Panc1 (cell line): Measurements from ENCODE around the gene MOGAT3. TPM values are rescaled to one million over a fixed set of nuclear protein-coding genes. Genes with fewer than 3 reads are reported as not detected.

Source experiments
- ATAC-seq: fragments of 200-7000 bp; cut with Tn5 transposase; 2 replicates; pipeline ENCODE4 v1.9.1; 2020; ENCODE audit warnings: mild to moderate bottlenecking, moderate library complexity
- Bru-seq: library from RNA; stranded (reverse); fragments of 400-500 nt; gene quantifications from one replicate; lab custom pipeline; 2021; lab: Mats Ljungman, UMichigan
- BruChase-seq, 2 experiments: library from RNA; stranded (reverse); fragments of 400-500 nt; gene quantifications; one replicate each; lab custom pipeline; 2021; lab: Mats Ljungman, UMichigan
- BruUV-seq: library from RNA; stranded (reverse); fragments of 400-500 nt; replicated peaks from 2 replicates; lab custom pipeline; 2021; lab: Mats Ljungman, UMichigan
- CTCF ChIA-PET: fragments of 300-600 bp; sonication (Branson Sonifier 250); formaldehyde crosslinking; loops from one replicate; lab custom pipeline; 2022; ENCODE audit warnings: antibody characterized with exemption; lab: Charles Lee
- POLR2A ChIA-PET: fragments of 300-600 bp; sonication (Branson Sonifier 250); formaldehyde crosslinking; loops from one replicate; lab custom pipeline; 2022; ENCODE audit warnings: antibody characterized with exemption; lab: Charles Lee
- DNase-seq: peaks from one replicate; pipeline ENCODE4 v3.0.0-alpha.2; 2010; ENCODE audit warnings: low read depth, low spot score
- H3K27ac ChIP-seq: 2 replicates; pipeline ENCODE4 v1.5.1; 2011; ENCODE audit warnings: mild to moderate bottlenecking, low read length, inconsistent platforms
- H3K27me3 ChIP-seq: fragments of 200-500 bp; sonication (Bioruptor generic); 2 replicates; pipeline ENCODE4 v1.6.0; 2014; ENCODE audit warnings: low read length, inconsistent platforms; ENCODE audit not compliant: control insufficient read depth, insufficient read depth
- H3K36me3 ChIP-seq: fragments of 200-500 bp; sonication (Bioruptor generic); 2 replicates; pipeline ENCODE4 v1.5.1; 2014; ENCODE audit warnings: inconsistent platforms, mild to moderate bottlenecking, low read length, moderate library complexity; ENCODE audit not compliant: control insufficient read depth, insufficient read depth
- H3K4me1 ChIP-seq: 2 replicates; pipeline ENCODE4 v1.5.1; 2011; ENCODE audit warnings: inconsistent platforms, mild to moderate bottlenecking, low read length, moderate library complexity; ENCODE audit not compliant: control insufficient read depth, insufficient read depth
- H3K4me3 ChIP-seq, 2 experiments: 2 replicates each; pipeline ENCODE4 v1.5.1; 2011 to 2012; ENCODE audit warnings: low read depth in 2 of 2, low read length in 2 of 2, mild to moderate bottlenecking in 2 of 2, inconsistent platforms in 1 of 2, moderate library complexity in 1 of 2
- H3K9me3 ChIP-seq: fragments of 200-500 bp; sonication (Bioruptor generic); 2 replicates; pipeline ENCODE4 v1.5.1; 2014; ENCODE audit warnings: low read depth, mild to moderate bottlenecking, inconsistent platforms, low read length, moderate library complexity; ENCODE audit not compliant: control insufficient read depth, insufficient read depth
- POLR2AphosphoS5 ChIP-seq: IDR thresholded peaks from 2 replicates; pipeline ENCODE4 v1.6.1; 2012; ENCODE audit warnings: mild to moderate bottlenecking, low read depth, low read length, moderate library complexity
- REST ChIP-seq, 2 experiments: IDR thresholded peaks; 2 replicates each; pipeline ENCODE4 v1.6.1; 2011 to 2012; ENCODE audit warnings: low read depth in 2 of 2, control low read depth in 1 of 2, low read length in 1 of 2, mild to moderate bottlenecking in 1 of 2, moderate library complexity in 1 of 2; ENCODE audit not compliant: insufficient read depth in 1 of 2
- SIN3A ChIP-seq: IDR thresholded peaks from 2 replicates; pipeline ENCODE4 v1.6.1; 2012; ENCODE audit warnings: low read depth, mild to moderate bottlenecking, low read length, moderate library complexity, borderline replicate concordance; ENCODE audit not compliant: insufficient read depth
- TCF7L2 ChIP-seq: IDR thresholded peaks from 2 replicates; pipeline ENCODE4 v1.6.1; 2011; ENCODE audit warnings: mild to moderate bottlenecking, low read depth, low read length, inconsistent platforms
- in situ Hi-C: cut with HindIII; loops from 2 replicates; pipeline ENCODE4 v1.10.0; 2016; ENCODE audit warnings: low sequenced_read_pairs, low pct_unique_long_range_greater_than_20kb
- intact Hi-C: fragments of 100-400 bp; cut with micrococcal nuclease; formaldehyde crosslinking; loops from one replicate; pipeline ENCODE4 v1.10.0; 2022; ENCODE audit not compliant: unreplicated experiment
- long read RNA-seq: library from polyadenylated mRNA; unstranded; transcript quantifications from one replicate; pipeline ENCODE4 v2.0.0, GENCODE V29; 2021; ENCODE audit not compliant: unreplicated experiment
- polyA plus RNA-seq: library from polyadenylated mRNA; unstranded; fragments of >200 nt; gene quantifications from one replicate; pipeline ENCODE4 v1.2.1, GENCODE V29; 2012; ENCODE audit warnings: missing spikeins; ENCODE audit not compliant: insufficient read length
- total RNA-seq: library from RNA; stranded (reverse); gene quantifications from one replicate; pipeline ENCODE4 v1.2.1, GENCODE V29; 2021; ENCODE audit not compliant: unreplicated experiment
- TF ChIP-seq, protein P1 (sequence below): fragments of 450-650 bp; IDR thresholded peaks from 2 replicates; pipeline ENCODE4 v1.5.1; 2017; ENCODE audit warnings: mild to moderate bottlenecking

MOGAT3 gene
- total RNA-seq (0.23 TPM), Bru-seq, nascent RNA (not detected), BruChase-seq, experiment 1, labeled RNA remaining after a 2-hour chase (percentile 18 among the genes with signal in this experiment), BruChase-seq, experiment 2, labeled RNA remaining after a 6-hour chase (not detected)
- 0.11 TPM for polyA plus RNA-seq
- long read RNA-seq = 0 reads

DNA sequence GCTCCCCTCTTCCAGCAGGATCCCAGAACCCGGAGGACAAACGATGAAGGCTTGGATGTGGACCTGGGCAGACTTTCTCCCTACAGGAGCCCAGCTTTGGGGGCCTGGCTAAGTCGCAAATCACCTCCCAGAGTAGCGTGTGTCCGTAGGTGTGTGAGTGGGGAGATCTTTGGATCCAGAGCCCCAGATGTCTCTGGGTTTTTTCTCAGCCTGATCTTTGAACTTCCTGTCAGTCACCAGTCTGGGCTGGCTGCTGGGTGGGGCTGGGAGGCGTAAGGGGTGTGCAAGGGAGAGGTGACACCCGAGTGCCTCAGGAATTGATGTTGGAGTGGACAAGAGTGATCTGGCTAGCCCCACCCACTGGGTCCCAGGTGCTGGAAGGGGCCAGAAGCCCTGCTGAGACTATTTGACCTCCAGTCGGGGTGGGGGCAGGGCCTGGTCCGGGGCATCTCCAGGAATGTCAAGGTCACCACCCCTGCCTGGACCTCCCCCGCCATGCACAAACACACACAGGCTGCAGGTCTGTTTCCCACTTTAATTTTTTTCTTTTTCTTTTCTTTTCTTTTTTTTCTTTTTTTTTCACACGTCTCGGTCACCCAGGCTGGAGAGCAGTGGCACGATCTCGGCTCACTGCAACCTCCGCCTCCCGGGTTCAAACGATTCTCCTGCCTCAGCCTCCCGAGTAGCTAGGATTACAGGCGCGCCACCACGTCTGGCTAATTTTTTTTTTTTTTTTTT lies at the start of gene MOGAT3:
Gene MOGAT3, minus strand, starts transcription at position 175 of the 738 bp plus-strand sequence. CDS start 182 bp downstream, outside the sequence.
- Histone ChIP-seq H3K4me3 (no peak within 1 kb of the TSS), H3K27me3 (no peaks in the 10 kb centered on the region), H3K9me3 (no peaks in the 10 kb centered on the region), H3K4me1 (peaks cover 5% of the 10 kb centered on the region; the same call in 1 of the 2 replicates), H3K36me3 (no peaks in the 10 kb centered on the region), H3K27ac (no peak within 1 kb of the TSS)
- in situ Hi-C loops (no loop called here), intact Hi-C loops (no loop called here)
- TF ChIP-seq SIN3A (no peak), POLR2AphosphoS5 (no peak), TCF7L2 (no peak), REST (IDR thresholded peaks at IDR 0.05; ENCODE audit: insufficient read depth in 1 of 2, low read depth in 2 of 2, low read length in 1 of 2) (no peak)
- TF ChIP-seq, protein P1, sequence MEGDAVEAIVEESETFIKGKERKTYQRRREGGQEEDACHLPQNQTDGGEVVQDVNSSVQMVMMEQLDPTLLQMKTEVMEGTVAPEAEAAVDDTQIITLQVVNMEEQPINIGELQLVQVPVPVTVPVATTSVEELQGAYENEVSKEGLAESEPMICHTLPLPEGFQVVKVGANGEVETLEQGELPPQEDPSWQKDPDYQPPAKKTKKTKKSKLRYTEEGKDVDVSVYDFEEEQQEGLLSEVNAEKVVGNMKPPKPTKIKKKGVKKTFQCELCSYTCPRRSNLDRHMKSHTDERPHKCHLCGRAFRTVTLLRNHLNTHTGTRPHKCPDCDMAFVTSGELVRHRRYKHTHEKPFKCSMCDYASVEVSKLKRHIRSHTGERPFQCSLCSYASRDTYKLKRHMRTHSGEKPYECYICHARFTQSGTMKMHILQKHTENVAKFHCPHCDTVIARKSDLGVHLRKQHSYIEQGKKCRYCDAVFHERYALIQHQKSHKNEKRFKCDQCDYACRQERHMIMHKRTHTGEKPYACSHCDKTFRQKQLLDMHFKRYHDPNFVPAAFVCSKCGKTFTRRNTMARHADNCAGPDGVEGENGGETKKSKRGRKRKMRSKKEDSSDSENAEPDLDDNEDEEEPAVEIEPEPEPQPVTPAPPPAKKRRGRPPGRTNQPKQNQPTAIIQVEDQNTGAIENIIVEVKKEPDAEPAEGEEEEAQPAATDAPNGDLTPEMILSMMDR = no peak
- DNase-seq (no peak), ATAC-seq (peak; percentile 26; the same call in 1 of the 2 replicates)
- no TSS peak for BruUV-seq
- ChIA-PET CTCF (no interaction called here), POLR2A (no interaction called here)

DNA sequence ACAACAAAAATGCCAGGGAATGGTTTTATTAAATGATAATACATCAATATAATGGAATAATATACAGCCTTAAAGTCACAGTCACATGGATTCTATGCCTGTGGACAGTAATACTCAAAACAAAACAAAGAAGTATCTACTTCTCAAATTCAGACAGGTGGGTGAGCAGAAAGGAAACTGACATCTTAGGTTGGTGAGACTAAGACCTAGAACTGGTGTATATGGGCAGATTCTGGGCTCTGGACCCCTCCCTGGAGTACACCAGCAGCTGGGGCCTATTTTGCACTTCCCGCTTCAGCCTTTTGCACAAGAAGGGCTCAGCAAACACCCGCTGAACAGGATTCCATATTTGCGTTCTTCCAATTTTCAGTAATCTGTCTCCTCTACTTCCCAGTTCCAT lies 49.5 kb upstream of the MOGAT3 start:
- in situ Hi-C loops (no loop called here), intact Hi-C loops (no loop called here)
- H3K36me3 ChIP-seq = no peaks in the 10 kb centered on the region
- H3K9me3 ChIP-seq = no peaks in the 10 kb centered on the region
- no TSS peak for BruUV-seq
- no peak overlapping the region for H3K27ac ChIP-seq
- DNase-seq (no peak), ATAC-seq (no peak)
- TF ChIP-seq SIN3A (no peak), POLR2AphosphoS5 (no peak), REST (IDR thresholded peaks at IDR 0.05; ENCODE audit: insufficient read depth in 1 of 2, low read depth in 2 of 2, low read length in 1 of 2) (no peak), TCF7L2 (no peak)
- TF ChIP-seq, protein P1 = no peak
- H3K27me3 ChIP-seq = no peaks in the 10 kb centered on the region
- peak overlapping the region in 1 of 2 experiments; percentile 85; a peak in 1 of 4 replicates for H3K4me3 ChIP-seq
- CTCF ChIA-PET = no interaction called here
- POLR2A ChIA-PET = interaction anchor here (0.6 kb wide), 1 partner anchor 57 kb away, joined by 5 read pairs; no protein-coding TSS in a partner anchor
- H3K4me1 ChIP-seq = peaks cover 8% of the 10 kb centered on the region
